HEK293 (cell line): Measurements from ENCODE around the gene CAPN7.

ENCODE experiments used
- GLI4 ChIP-seq: fragments of 450-650 bp; formaldehyde crosslinking; IDR thresholded peaks from 2 replicates; pipeline ENCODE4 v1.5.1; 2016; ENCODE audit warnings: missing biosample characterization, missing genetic modification characterization
- KLF8 ChIP-seq: fragments of 450-650 bp; formaldehyde crosslinking; IDR thresholded peaks from 2 replicates; pipeline ENCODE4 v1.5.1; 2016; ENCODE audit warnings: missing biosample characterization, missing genetic modification characterization
- KLF9 ChIP-seq: fragments of 450-650 bp; formaldehyde crosslinking; IDR thresholded peaks from 2 replicates; pipeline ENCODE4 v1.5.1; 2016; ENCODE audit warnings: missing biosample characterization, missing genetic modification characterization, low read depth
- PRDM2 ChIP-seq: fragments of 450-650 bp; formaldehyde crosslinking; IDR thresholded peaks from 2 replicates; pipeline ENCODE4 v1.5.1; 2016; ENCODE audit warnings: missing biosample characterization, missing genetic modification characterization, borderline replicate concordance
- ZBTB44 ChIP-seq: fragments of 450-650 bp; IDR thresholded peaks from 2 replicates; pipeline ENCODE4 v1.5.1; 2018; ENCODE audit warnings: missing biosample characterization, mild to moderate bottlenecking, missing genetic modification characterization
- ZNF132 ChIP-seq: fragments of 450-650 bp; formaldehyde crosslinking; IDR thresholded peaks from 2 replicates; pipeline ENCODE4 v1.5.1; 2017; ENCODE audit warnings: missing biosample characterization, missing genetic modification characterization, borderline replicate concordance
- ZNF184 ChIP-seq: fragments of 450-650 bp; IDR thresholded peaks from 2 replicates; pipeline ENCODE4 v1.5.1; 2018; ENCODE audit warnings: missing biosample characterization, mild to moderate bottlenecking, missing genetic modification characterization
- ZNF24 ChIP-seq: fragments of 450-650 bp; formaldehyde crosslinking; IDR thresholded peaks from 2 replicates; pipeline ENCODE4 v1.5.1; 2016; ENCODE audit warnings: missing biosample characterization, missing genetic modification characterization
- ZNF274 ChIP-seq, 2 experiments: fragments of 200-500 bp in 1 of 2; fragments of 450-650 bp in 1 of 2; sonication (Bioruptor generic) in 1 of 2; formaldehyde crosslinking in 1 of 2; IDR thresholded peaks; 2 replicates each; pipeline versions ENCODE4 v1.5.1 to v1.6.1; 2014 to 2016; ENCODE audit warnings: borderline replicate concordance in 1 of 2, inconsistent platforms in 1 of 2, low read length in 1 of 2, missing biosample characterization in 1 of 2, missing genetic modification characterization in 1 of 2
- ZNF585B ChIP-seq: fragments of 450-650 bp; formaldehyde crosslinking; IDR thresholded peaks from 2 replicates; pipeline ENCODE4 v1.5.1; 2016; ENCODE audit warnings: missing biosample characterization, missing genetic modification characterization
- ZNF610 ChIP-seq: fragments of 450-650 bp; formaldehyde crosslinking; IDR thresholded peaks from 2 replicates; pipeline ENCODE4 v1.5.1; 2016; ENCODE audit warnings: missing biosample characterization, missing genetic modification characterization, borderline replicate concordance
- ZNF677 ChIP-seq: fragments of 450-650 bp; IDR thresholded peaks from 2 replicates; pipeline ENCODE4 v1.5.0; 2018; ENCODE audit warnings: missing biosample characterization, mild to moderate bottlenecking, missing genetic modification characterization, moderate library complexity
- TF ChIP-seq, protein P1 (sequence below): fragments of 450-650 bp; formaldehyde crosslinking; IDR thresholded peaks from 2 replicates; pipeline ENCODE4 v1.5.1; 2017; ENCODE audit warnings: missing biosample characterization, mild to moderate bottlenecking, missing genetic modification characterization, moderate library complexity
- TF ChIP-seq, protein P2 (sequence below): fragments of 450-650 bp; formaldehyde crosslinking; IDR thresholded peaks from 2 replicates; pipeline ENCODE4 v1.5.1; 2016; ENCODE audit warnings: missing biosample characterization, missing genetic modification characterization
- TF ChIP-seq, protein P3 (sequence below): fragments of 450-650 bp; formaldehyde crosslinking; IDR thresholded peaks from 2 replicates; pipeline ENCODE4 v1.5.1; 2016; ENCODE audit warnings: missing biosample characterization, missing genetic modification characterization

CAPN7 gene

DNA sequence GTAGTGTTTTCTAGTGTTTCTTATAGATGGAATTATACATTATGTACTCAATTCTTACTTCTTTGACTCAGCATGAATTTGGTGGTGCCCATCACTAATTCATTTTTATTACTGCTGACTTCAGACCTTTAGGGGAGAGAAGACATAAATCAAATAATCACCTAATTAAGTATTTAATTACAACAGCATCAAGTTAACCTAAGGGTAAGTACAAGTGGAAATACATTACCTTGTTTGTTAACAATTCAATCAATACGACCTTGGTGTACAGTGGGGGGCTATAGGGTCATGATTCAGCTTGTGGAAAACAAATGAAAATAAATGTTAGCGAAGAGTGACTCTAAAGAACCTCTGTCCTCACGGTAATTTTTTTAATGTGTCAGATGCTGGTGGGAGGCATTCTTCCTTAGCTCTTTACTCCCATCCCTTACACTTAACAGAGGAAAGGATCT is 538 bp upstream of the CAPN7 start (continued):
- TF ChIP-seq, protein P1, sequence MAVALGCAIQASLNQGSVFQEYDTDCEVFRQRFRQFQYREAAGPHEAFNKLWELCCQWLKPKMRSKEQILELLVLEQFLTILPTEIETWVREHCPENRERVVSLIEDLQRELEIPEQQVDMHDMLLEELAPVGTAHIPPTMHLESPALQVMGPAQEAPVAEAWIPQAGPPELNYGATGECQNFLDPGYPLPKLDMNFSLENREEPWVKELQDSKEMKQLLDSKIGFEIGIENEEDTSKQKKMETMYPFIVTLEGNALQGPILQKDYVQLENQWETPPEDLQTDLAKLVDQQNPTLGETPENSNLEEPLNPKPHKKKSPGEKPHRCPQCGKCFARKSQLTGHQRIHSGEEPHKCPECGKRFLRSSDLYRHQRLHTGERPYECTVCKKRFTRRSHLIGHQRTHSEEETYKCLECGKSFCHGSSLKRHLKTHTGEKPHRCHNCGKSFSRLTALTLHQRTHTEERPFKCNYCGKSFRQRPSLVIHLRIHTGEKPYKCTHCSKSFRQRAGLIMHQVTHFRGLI (tag by site-specific recombination): no peak
- no peak for TF ChIP-seq GLI4 (tag by site-specific recombination)
- TF ChIP-seq, protein P2, sequence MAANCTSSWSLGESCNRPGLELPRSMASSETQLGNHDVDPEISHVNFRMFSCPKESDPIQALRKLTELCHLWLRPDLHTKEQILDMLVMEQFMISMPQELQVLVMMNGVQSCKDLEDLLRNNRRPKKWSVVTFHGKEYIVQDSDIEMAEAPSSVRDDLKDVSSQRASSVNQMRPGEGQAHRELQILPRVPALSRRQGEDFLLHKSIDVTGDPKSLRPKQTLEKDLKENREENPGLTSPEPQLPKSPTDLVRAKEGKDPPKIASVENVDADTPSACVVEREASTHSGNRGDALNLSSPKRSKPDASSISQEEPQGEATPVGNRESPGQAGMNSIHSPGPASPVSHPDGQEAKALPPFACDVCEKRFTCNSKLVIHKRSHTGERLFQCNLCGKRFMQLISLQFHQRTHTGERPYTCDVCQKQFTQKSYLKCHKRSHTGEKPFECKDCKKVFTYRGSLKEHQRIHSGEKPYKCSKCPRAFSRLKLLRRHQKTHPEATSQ (tag by site-specific recombination): no peak
- no peak for TF ChIP-seq ZNF610 (tag by site-specific recombination)
- no peak for TF ChIP-seq ZNF132 (tag by site-specific recombination)
- TF ChIP-seq KLF8 (tag by site-specific recombination): no peak
- TF ChIP-seq ZNF184 (tag by site-specific recombination): no peak
- TF ChIP-seq PRDM2 (tag by site-specific recombination): no peak
- TF ChIP-seq, protein P3, sequence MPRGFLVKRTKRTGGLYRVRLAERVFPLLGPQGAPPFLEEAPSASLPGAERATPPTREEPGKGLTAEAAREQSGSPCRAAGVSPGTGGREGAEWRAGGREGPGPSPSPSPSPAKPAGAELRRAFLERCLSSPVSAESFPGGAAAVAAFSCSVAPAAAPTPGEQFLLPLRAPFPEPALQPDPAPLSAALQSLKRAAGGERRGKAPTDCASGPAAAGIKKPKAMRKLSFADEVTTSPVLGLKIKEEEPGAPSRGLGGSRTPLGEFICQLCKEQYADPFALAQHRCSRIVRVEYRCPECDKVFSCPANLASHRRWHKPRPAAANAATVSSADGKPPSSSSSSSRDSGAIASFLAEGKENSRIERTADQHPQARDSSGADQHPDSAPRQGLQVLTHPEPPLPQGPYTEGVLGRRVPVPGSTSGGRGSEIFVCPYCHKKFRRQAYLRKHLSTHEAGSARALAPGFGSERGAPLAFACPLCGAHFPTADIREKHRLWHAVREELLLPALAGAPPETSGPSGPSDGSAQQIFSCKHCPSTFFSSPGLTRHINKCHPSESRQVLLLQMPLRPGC (tag by site-specific recombination): 0 out of 2 replicates have a peak, but pooled peaks have one; percentile 25
- TF ChIP-seq KLF9 (tag by site-specific recombination): no peak
- no peak for TF ChIP-seq ZBTB44 (tag by site-specific recombination)
- peak; percentile 64 for TF ChIP-seq ZNF24 (tag by site-specific recombination)
- TF ChIP-seq ZNF677 (tag by site-specific recombination): no peak
- no peak for TF ChIP-seq ZNF585B (tag by site-specific recombination)
- no peak for TF ChIP-seq ZNF274 (IDR thresholded peaks at IDR 0.05; ENCODE audit: low read length)
- no peak for TF ChIP-seq ZNF274 (tag by site-specific recombination; IDR thresholded peaks at IDR 0.05; ENCODE audit: borderline replicate concordance)
- TF ChIP-seq, all 188 proteins: peak for 20
